Measurements from ENCODE around the gene SIPA1L2.
A peak's percentile ranks its signal among the peaks of the same experiment; 100 is the strongest.

Gene SIPA1L2

GRCh38 chr1:232648316-232648715, 18.4 kb upstream of the SIPA1L2 start:
- DNase-seq (ENCODE audit: low spot score): no peak
- no peak for TF ChIP-seq CTCF (IDR thresholded peaks at IDR 0.05; ENCODE audit: borderline replicate concordance, control extremely low read depth, extremely low read depth, insufficient read depth, missing control alignments)
- in situ Hi-C loops (cut with MboI; ENCODE audit: low sequenced_read_pairs, unreplicated experiment): loop anchor here (25.0 kb wide), 1 partner anchor 786 kb away; no protein-coding TSS in a partner anchor

- TF ChIP-seq CTCF (IDR thresholded peaks at IDR 0.05; ENCODE audit: borderline replicate concordance, control extremely low read depth, extremely low read depth, insufficient read depth, missing control alignments): no peak
- in situ Hi-C loops (cut with MboI; ENCODE audit: low sequenced_read_pairs, unreplicated experiment): loop anchor here (25.0 kb wide), 1 partner anchor 782 kb away; no protein-coding TSS in a partner anchor
Observed at GRCh38 chr1:232644209-232644608, 14.3 kb upstream of the SIPA1L2 start.

GRCh38 chr1:232643251-232643650, 13.3 kb upstream of the SIPA1L2 start:
- DNase-seq (ENCODE audit: low spot score): no peak
- TF ChIP-seq CTCF (IDR thresholded peaks at IDR 0.05; ENCODE audit: borderline replicate concordance, control extremely low read depth, extremely low read depth, insufficient read depth, missing control alignments): no peak
- in situ Hi-C loops (cut with MboI; ENCODE audit: low sequenced_read_pairs, unreplicated experiment): loop anchor here (25.0 kb wide), 1 partner anchor 781 kb away; no protein-coding TSS in a partner anchor

More at GRCh38 chr1:232644209-232644608, 14.3 kb upstream of the SIPA1L2 start:
- no peak for DNase-seq (ENCODE audit: low spot score)

GRCh38 chr1:232641507-232641906, 11.6 kb upstream of the SIPA1L2 start:
- TF ChIP-seq CTCF (IDR thresholded peaks at IDR 0.05; ENCODE audit: borderline replicate concordance, control extremely low read depth, extremely low read depth, insufficient read depth, missing control alignments): no peak
- DNase-seq (ENCODE audit: low spot score): no peak
- in situ Hi-C loops (cut with MboI; ENCODE audit: low sequenced_read_pairs, unreplicated experiment): loop anchor here (25.0 kb wide), 1 partner anchor 779 kb away; no protein-coding TSS in a partner anchor

- no peak for DNase-seq (ENCODE audit: low spot score)
- in situ Hi-C loops (cut with MboI; ENCODE audit: low sequenced_read_pairs, unreplicated experiment): loop anchor here (10.0 to 25.0 kb wide), 2 partner anchors 608 to 774 kb away; no protein-coding TSS in a partner anchor
- no peak for TF ChIP-seq CTCF (IDR thresholded peaks at IDR 0.05; ENCODE audit: borderline replicate concordance, control extremely low read depth, extremely low read depth, insufficient read depth, missing control alignments)
Observed at GRCh38 chr1:232636799-232637198, 6.9 kb upstream of the SIPA1L2 start.

- in situ Hi-C loops (cut with MboI; ENCODE audit: low sequenced_read_pairs, unreplicated experiment): loop anchor here (10.0 to 25.0 kb wide), 2 partner anchors 609 to 774 kb away; no protein-coding TSS in a partner anchor
- DNase-seq (ENCODE audit: low spot score): peak; percentile 58
- peak; percentile 45 for TF ChIP-seq CTCF (IDR thresholded peaks at IDR 0.05; ENCODE audit: borderline replicate concordance, control extremely low read depth, extremely low read depth, insufficient read depth, missing control alignments)
Observed at GRCh38 chr1:232635778-232636356, 5.9 kb upstream of the SIPA1L2 start.
